Erythroblast (primary cell): ENCODE data around the gene CA10.

Experiments
- GATA1 ChIP-seq: IDR thresholded peaks from 2 replicates; pipeline ENCODE4 v1.6.1; 2011; ENCODE audit warnings: low read depth, mild to moderate bottlenecking, control low read depth, low read length, moderate library complexity
- POLR2A ChIP-seq: IDR thresholded peaks from 2 replicates; pipeline ENCODE4 v1.6.1; 2011; ENCODE audit warnings: mild to moderate bottlenecking, low read length

DNA sequence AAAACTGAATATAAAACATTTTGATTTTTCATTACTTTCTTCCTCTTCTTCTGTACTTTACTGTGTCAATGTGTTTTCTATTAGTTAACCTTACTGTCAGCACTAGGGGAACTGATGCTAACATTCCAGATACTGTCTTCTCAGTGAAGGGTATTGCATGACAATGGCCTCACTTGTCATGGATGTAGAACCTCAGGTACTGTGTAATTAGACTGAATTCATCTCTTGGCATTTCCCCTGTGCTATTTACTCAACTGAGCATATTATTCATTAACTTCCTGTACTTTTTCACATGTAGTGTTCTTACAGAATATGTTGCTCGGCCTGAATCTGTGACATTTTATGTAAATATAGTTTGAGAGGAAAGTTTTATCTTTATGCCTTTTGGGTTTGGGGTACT, 237.0 kb downstream of the CA10 start:
- TF ChIP-seq POLR2A (no peak), GATA1 (no peak)
